ENCODE results near the gene MRTFB.

DNA sequence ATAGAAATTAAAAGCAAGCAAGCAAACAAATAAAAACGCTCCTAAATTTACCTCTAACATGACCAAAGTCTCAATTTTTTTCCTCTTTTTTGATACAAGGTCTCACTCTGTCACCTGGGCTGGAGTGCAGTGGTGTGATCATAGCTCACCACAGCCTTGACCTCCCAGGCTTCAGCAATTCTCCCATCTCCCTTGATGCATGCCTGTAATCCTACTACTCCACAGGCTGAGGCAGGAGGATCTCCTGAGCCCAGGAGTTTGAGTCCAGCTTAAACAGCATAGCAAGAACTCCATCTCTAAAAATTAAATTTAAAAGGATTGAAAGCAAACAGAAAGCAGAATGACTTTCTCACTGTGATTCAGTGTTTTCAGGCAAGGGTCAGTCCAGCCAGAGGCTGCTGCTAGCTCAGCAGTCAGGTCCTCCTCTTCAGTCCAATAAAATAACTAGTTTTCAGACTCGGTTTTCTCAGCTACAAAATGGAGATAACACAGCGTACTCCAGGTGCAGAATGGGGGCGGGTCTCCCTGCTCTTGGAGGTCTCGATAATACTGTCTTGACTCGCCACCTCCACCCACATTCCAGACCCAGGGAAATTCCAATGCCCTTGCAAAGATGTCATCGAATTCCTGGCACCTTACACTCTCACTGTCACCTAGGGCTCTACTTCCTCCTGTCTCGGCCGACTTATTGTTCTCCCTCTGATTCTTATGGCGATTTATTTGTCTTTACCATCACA, 20.7 kb upstream of the MRTFB start:
- TF ChIP-seq, protein P1, sequence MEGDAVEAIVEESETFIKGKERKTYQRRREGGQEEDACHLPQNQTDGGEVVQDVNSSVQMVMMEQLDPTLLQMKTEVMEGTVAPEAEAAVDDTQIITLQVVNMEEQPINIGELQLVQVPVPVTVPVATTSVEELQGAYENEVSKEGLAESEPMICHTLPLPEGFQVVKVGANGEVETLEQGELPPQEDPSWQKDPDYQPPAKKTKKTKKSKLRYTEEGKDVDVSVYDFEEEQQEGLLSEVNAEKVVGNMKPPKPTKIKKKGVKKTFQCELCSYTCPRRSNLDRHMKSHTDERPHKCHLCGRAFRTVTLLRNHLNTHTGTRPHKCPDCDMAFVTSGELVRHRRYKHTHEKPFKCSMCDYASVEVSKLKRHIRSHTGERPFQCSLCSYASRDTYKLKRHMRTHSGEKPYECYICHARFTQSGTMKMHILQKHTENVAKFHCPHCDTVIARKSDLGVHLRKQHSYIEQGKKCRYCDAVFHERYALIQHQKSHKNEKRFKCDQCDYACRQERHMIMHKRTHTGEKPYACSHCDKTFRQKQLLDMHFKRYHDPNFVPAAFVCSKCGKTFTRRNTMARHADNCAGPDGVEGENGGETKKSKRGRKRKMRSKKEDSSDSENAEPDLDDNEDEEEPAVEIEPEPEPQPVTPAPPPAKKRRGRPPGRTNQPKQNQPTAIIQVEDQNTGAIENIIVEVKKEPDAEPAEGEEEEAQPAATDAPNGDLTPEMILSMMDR (IDR thresholded peaks at IDR 0.05; ENCODE audit: low read depth, low read length), result no peak
- no peak for TF ChIP-seq EZH2phosphoT487 (IDR thresholded peaks at IDR 0.05; ENCODE audit: low read depth)
